A549 (cell line): ENCODE measurements around the gene LRRC8C. TPM values are rescaled to one million over a fixed set of nuclear protein-coding genes. Genes with fewer than 3 reads are reported as not detected.

Experiments
- ATAC-seq, 2 experiments: fragments of 200-7000 bp in 1 of 2; fragments of >200 bp in 1 of 2; cut with Nextera tagmentation in 1 of 2; cut with Tn5 transposase in 1 of 2; 3 replicates each; pipeline versions ENCODE4 v1.8.0 to v1.9.1; 2018 to 2020; ENCODE audit warnings: mild to moderate bottlenecking in 1 of 2, moderate library complexity in 1 of 2
- CTCF ChIA-PET: fragments of 300-600 bp; sonication (Branson Sonifier 250); formaldehyde crosslinking; extraction: SDS; loops from one replicate; lab custom pipeline; 2021; ENCODE audit warnings: antibody characterized with exemption, inconsistent platforms; lab: Yijun Ruan, JAX
- POLR2A ChIA-PET: fragments of 350-600 bp; formaldehyde crosslinking; extraction: SDS; loops from one replicate; lab custom pipeline; 2021; ENCODE audit warnings: antibody characterized with exemption, inconsistent platforms; lab: Yijun Ruan, JAX
- DNase-seq, 2 experiments: peaks; one replicate each; pipeline versions ENCODE4 v3.0.0 to v3.0.0-alpha.2; 2011 to 2016; ENCODE audit warnings: low read depth in 1 of 2, low spot score in 1 of 2
- FAIRE-seq: peaks from 2 replicates; lab custom pipeline; 2011; peaks lifted over from hg19 to GRCh38; lab: Jason Lieb, UNC
- H3K27ac ChIP-seq, 2 experiments: fragments of >200 bp; sonication (Bioruptor Twin); formaldehyde crosslinking; 3 replicates each; pipeline ENCODE4 v1.5.1; 2016 to 2017
- H3K4me1 ChIP-seq: fragments of >200 bp; sonication (Bioruptor Twin); formaldehyde crosslinking; 3 replicates; pipeline ENCODE4 v1.6.1; 2016
- H3K4me2 ChIP-seq: fragments of >200 bp; sonication (Bioruptor Twin); formaldehyde crosslinking; 3 replicates; pipeline ENCODE4 v1.6.1; 2016
- H3K4me3 ChIP-seq: fragments of >200 bp; sonication (Bioruptor Twin); formaldehyde crosslinking; 3 replicates; pipeline ENCODE4 v1.5.1; 2016
- H3K9me3 ChIP-seq: fragments of >200 bp; sonication (Bioruptor Twin); formaldehyde crosslinking; 3 replicates; pipeline ENCODE4 v1.6.1; 2016
- BHLHE40 ChIP-seq: IDR thresholded peaks from 2 replicates; pipeline ENCODE4 v1.6.1; 2012; ENCODE audit warnings: low read depth, low read length, inconsistent platforms
- CBX8 ChIP-seq: fragments of 200-600 bp; sonication (generic); IDR thresholded peaks from 2 replicates; pipeline ENCODE4 v1.6.1; 2016
- CHD2 ChIP-seq: fragments of 150-350 bp; IDR thresholded peaks from 2 replicates; pipeline ENCODE4 v1.6.1; 2014; ENCODE audit warnings: low read length; ENCODE audit not compliant: partially characterized antibody
- CHD4 ChIP-seq: fragments of 200-600 bp; sonication (generic); IDR thresholded peaks from 2 replicates; pipeline ENCODE4 v1.6.1; 2016; ENCODE audit warnings: antibody characterized with exemption, mild to moderate bottlenecking, borderline replicate concordance
- EHMT2 ChIP-seq: fragments of 200-600 bp; sonication (generic); IDR thresholded peaks from 2 replicates; pipeline ENCODE4 v1.6.1; 2016; ENCODE audit warnings: antibody characterized with exemption, low read depth, mild to moderate bottlenecking, moderate library complexity
- GATA3 ChIP-seq: IDR thresholded peaks from 2 replicates; pipeline ENCODE4 v1.6.1; 2012; ENCODE audit warnings: borderline replicate concordance
- HOXB13 ChIP-seq: fragments of 250-450 bp; sonication (Bioruptor Pico); IDR thresholded peaks from 2 replicates; pipeline ENCODE4 v1.5.0; 2020; ENCODE audit warnings: low read depth, mild to moderate bottlenecking, moderate library complexity
- JUN ChIP-seq, 2 experiments: fragments of >200 bp; sonication (Bioruptor Twin); formaldehyde crosslinking; IDR thresholded peaks; 2 replicates in 1 of 2; 3 replicates in 1 of 2; pipeline ENCODE4 v1.6.1; 2016 to 2017
- POLR2A ChIP-seq: IDR thresholded peaks from 2 replicates; pipeline ENCODE4 v1.6.1; 2012; ENCODE audit warnings: mild to moderate bottlenecking, low read length
- RAD21 ChIP-seq, 2 experiments: fragments of >200 bp in 1 of 2; sonication (Bioruptor Twin) in 1 of 2; formaldehyde crosslinking in 1 of 2; IDR thresholded peaks in 1 of 2; conservative IDR thresholded peaks in 1 of 2; 2 replicates in 1 of 2; 3 replicates in 1 of 2; pipeline ENCODE4 v1.6.1; 2012 to 2018; ENCODE audit warnings: inconsistent platforms in 1 of 2
- RNF2 ChIP-seq: fragments of 200-600 bp; sonication (generic); IDR thresholded peaks from 2 replicates; pipeline ENCODE4 v1.6.1; 2016; ENCODE audit warnings: low read depth, mild to moderate bottlenecking, antibody characterized with exemption, moderate library complexity, borderline replicate concordance
- SREBF2 ChIP-seq: fragments of 450-650 bp; IDR thresholded peaks from 2 replicates; pipeline ENCODE4 v1.6.1; 2014; ENCODE audit warnings: mild to moderate bottlenecking, moderate library complexity
- WGBS: methylation state at CpG from one replicate; pipeline ENCODE4 v1.1.6; 2017; ENCODE audit errors: missing lambda C conversion rate; 5-methylcytosine and 5-hydroxymethylcytosine counted together
- polyA plus RNA-seq, 4 experiments: library from polyadenylated mRNA; depleted of rRNA in 3 of 4; stranded (reverse); fragments of >200 nt; fragmentation: RNase III in 1 of 4; extraction: RNeasy Plus Mini Kit Qiagen cat#74134 plus additional on column Dnase treatment in 1 of 4; gene quantifications; 2 replicates in 3 of 4; 3 replicates in 1 of 4; pipeline ENCODE4 v1.2.3, GENCODE V29; 2011 to 2017
- TF ChIP-seq, protein P1 (sequence below): IDR thresholded peaks from 2 replicates; pipeline ENCODE4 v1.6.1; 2012; ENCODE audit warnings: low read depth, borderline replicate concordance
- TF ChIP-seq, protein P2 (sequence below): fragments of >200 bp; sonication (Bioruptor Twin); formaldehyde crosslinking; IDR thresholded peaks from 3 replicates; pipeline ENCODE4 v1.5.1; 2016
- TF ChIP-seq, protein P3 (sequence below): fragments of 200-600 bp; sonication (generic); IDR thresholded peaks from 2 replicates; pipeline ENCODE4 v1.6.1; 2016; ENCODE audit warnings: antibody characterized with exemption, mild to moderate bottlenecking, moderate library complexity
- TF ChIP-seq, protein P4 (sequence below): fragments of >200 bp; sonication (Bioruptor Twin); formaldehyde crosslinking; IDR thresholded peaks from 3 replicates; pipeline ENCODE4 v1.6.1; 2016
- TF ChIP-seq, protein P5 (sequence below): IDR thresholded peaks from 2 replicates; pipeline ENCODE4 v1.6.1; 2012
- TF ChIP-seq, protein P6 (sequence below): fragments of >200 bp; sonication (Bioruptor Twin); formaldehyde crosslinking; IDR thresholded peaks from 2 replicates; pipeline ENCODE4 v1.6.1; 2016

The LRRC8C gene
- polyA plus RNA-seq, 2 of the 4 experiments (the other 2 are of a cell fraction): 6.3 to 15.9 TPM

DNA sequence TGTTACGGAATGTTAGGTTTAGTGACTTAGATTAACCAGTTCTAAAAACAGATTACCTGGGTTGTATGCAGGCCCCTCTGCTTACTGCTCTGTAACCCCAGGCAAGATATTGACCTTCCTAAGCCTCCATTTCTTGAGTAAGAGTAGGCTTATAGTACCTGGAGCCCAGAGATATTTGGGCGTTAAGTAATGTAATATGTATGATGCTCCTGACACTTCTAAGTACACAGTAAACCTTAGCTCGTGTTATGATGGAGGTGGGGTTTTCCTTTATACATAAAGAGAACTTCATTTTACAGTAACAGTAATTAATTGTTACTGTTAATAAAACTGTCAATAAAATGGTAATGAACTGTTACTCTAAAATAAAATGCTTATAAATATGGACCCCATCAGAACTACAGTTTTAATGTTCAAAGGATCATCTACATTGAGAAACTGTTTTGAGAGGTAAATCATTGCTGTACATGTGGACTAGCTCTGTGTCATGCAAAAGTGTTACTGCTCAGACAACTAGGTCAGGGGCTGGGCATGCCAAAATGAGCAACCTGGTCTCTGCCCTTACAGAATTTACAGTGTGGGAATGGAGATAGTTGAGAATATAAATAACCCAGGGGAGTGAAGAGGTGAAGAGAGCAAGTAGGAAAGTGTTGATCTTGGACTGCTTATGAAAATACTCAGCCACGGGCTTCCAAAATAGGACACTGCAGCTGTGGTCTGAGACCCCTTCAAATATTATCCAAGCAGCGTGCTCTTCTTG lies 26.6 kb downstream of the LRRC8C start:
- POLR2A ChIA-PET: no interaction called here
- H3K4me2 ChIP-seq: no peak overlapping the region

DNA sequence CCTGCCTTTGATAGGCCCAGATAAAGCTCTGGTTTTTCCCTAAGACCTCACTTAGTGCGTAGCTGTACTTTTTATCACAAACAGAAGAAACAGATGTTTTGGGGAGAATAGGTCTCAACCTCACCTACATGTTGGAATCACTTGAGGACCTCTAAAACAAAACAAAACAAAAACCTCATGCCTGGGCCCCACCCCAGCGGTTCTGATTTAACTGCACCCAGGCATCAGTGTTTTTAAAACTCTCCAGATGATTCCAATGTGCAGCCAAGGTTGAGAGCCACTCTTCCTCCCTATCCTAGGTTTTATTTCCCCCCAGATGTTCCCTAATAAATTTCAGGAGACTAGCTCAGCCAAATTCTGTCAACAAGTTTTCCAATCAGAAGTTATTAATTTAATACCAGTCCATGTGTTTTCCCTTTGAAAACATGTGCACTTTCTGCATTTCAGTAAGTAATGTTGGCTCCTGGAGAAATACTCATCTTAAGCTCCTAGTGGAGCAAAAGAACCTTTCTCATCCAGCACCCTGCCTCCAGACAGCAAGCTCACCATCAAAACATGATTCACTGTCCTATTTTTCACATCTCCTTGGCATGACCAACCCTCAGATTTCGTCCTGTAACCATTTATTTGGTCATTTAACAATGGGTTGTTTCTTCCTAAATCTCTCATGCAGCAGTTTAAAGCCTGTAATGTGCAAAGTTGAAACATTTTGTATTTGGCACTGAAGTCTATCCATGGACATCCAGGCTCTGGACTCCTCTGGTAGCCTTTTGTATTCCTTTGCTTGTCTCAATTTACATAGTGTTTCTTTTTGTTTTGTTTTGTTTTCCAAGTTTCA lies 27.5 kb downstream of the LRRC8C start:
- Histone ChIP-seq H3K4me2 (no peak overlapping the region), H3K4me3 (no peak overlapping the region)
- DNase-seq: no peak
- POLR2A ChIA-PET: no interaction called here
- TF ChIP-seq GATA3 (no peak), RAD21 (conservative IDR thresholded peaks at IDR 0.05 in 1 of 2, IDR thresholded peaks at IDR 0.05 in 1 of 2) (no peak), EHMT2 (no peak), JUN (IDR thresholded peaks at IDR 0.05) (no peak), CHD2 (no peak)
- TF ChIP-seq, protein P1, sequence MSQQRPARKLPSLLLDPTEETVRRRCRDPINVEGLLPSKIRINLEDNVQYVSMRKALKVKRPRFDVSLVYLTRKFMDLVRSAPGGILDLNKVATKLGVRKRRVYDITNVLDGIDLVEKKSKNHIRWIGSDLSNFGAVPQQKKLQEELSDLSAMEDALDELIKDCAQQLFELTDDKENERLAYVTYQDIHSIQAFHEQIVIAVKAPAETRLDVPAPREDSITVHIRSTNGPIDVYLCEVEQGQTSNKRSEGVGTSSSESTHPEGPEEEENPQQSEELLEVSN: no peak
- TF ChIP-seq, protein P2, sequence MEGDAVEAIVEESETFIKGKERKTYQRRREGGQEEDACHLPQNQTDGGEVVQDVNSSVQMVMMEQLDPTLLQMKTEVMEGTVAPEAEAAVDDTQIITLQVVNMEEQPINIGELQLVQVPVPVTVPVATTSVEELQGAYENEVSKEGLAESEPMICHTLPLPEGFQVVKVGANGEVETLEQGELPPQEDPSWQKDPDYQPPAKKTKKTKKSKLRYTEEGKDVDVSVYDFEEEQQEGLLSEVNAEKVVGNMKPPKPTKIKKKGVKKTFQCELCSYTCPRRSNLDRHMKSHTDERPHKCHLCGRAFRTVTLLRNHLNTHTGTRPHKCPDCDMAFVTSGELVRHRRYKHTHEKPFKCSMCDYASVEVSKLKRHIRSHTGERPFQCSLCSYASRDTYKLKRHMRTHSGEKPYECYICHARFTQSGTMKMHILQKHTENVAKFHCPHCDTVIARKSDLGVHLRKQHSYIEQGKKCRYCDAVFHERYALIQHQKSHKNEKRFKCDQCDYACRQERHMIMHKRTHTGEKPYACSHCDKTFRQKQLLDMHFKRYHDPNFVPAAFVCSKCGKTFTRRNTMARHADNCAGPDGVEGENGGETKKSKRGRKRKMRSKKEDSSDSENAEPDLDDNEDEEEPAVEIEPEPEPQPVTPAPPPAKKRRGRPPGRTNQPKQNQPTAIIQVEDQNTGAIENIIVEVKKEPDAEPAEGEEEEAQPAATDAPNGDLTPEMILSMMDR: no peak
- TF ChIP-seq, protein P3, sequence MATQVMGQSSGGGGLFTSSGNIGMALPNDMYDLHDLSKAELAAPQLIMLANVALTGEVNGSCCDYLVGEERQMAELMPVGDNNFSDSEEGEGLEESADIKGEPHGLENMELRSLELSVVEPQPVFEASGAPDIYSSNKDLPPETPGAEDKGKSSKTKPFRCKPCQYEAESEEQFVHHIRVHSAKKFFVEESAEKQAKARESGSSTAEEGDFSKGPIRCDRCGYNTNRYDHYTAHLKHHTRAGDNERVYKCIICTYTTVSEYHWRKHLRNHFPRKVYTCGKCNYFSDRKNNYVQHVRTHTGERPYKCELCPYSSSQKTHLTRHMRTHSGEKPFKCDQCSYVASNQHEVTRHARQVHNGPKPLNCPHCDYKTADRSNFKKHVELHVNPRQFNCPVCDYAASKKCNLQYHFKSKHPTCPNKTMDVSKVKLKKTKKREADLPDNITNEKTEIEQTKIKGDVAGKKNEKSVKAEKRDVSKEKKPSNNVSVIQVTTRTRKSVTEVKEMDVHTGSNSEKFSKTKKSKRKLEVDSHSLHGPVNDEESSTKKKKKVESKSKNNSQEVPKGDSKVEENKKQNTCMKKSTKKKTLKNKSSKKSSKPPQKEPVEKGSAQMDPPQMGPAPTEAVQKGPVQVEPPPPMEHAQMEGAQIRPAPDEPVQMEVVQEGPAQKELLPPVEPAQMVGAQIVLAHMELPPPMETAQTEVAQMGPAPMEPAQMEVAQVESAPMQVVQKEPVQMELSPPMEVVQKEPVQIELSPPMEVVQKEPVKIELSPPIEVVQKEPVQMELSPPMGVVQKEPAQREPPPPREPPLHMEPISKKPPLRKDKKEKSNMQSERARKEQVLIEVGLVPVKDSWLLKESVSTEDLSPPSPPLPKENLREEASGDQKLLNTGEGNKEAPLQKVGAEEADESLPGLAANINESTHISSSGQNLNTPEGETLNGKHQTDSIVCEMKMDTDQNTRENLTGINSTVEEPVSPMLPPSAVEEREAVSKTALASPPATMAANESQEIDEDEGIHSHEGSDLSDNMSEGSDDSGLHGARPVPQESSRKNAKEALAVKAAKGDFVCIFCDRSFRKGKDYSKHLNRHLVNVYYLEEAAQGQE: no peak
- TF ChIP-seq, all 56 proteins: peak for 0
- H3K4me1 ChIP-seq: peaks cover 13% of the 10 kb centered on the region; the same call in 2 of the 3 replicates
- no peak overlapping the region for H3K27ac ChIP-seq
- CTCF ChIA-PET: interaction anchor here (1.3 to 1.6 kb wide), 3 partner anchors 9 to 103 kb away, joined by 3 to 5 read pairs (median 4); no protein-coding TSS in a partner anchor
- WGBS: 83% methylated on average over 3 of the region's 3 CpGs
- ATAC-seq (peak in 1 of 2 experiments; percentile 31; a peak in 1 of 6 replicates), FAIRE-seq (no peak)
- peaks cover 2% of the 10 kb centered on the region; the same call in 1 of the 3 replicates for H3K9me3 ChIP-seq

More for the DNA sequence above, 26.6 kb downstream of the LRRC8C start:
- peak in 1 of 2 experiments; percentile 35; a peak in 2 of 6 replicates for ATAC-seq
- no peak for DNase-seq
- WGBS: 65% methylated on average over 5 of the region's 5 CpGs
- peaks cover 13% of the 10 kb centered on the region; the same call in 2 of the 3 replicates for H3K4me1 ChIP-seq
- H3K27ac ChIP-seq: no peak overlapping the region
- peaks cover 2% of the 10 kb centered on the region; the same call in 1 of the 3 replicates for H3K9me3 ChIP-seq
- TF ChIP-seq, protein P4, sequence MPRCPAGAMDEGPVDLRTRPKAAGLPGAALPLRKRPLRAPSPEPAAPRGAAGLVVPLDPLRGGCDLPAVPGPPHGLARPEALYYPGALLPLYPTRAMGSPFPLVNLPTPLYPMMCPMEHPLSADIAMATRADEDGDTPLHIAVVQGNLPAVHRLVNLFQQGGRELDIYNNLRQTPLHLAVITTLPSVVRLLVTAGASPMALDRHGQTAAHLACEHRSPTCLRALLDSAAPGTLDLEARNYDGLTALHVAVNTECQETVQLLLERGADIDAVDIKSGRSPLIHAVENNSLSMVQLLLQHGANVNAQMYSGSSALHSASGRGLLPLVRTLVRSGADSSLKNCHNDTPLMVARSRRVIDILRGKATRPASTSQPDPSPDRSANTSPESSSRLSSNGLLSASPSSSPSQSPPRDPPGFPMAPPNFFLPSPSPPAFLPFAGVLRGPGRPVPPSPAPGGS: no peak
- TF ChIP-seq BHLHE40: no peak
- TF ChIP-seq, protein P5, sequence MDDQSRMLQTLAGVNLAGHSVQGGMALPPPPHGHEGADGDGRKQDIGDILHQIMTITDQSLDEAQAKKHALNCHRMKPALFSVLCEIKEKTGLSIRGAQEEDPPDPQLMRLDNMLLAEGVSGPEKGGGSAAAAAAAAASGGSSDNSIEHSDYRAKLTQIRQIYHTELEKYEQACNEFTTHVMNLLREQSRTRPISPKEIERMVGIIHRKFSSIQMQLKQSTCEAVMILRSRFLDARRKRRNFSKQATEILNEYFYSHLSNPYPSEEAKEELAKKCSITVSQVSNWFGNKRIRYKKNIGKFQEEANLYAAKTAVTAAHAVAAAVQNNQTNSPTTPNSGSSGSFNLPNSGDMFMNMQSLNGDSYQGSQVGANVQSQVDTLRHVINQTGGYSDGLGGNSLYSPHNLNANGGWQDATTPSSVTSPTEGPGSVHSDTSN: no peak
- TF ChIP-seq SREBF2: no peak
- TF ChIP-seq GATA3: no peak
- TF ChIP-seq, protein P6, sequence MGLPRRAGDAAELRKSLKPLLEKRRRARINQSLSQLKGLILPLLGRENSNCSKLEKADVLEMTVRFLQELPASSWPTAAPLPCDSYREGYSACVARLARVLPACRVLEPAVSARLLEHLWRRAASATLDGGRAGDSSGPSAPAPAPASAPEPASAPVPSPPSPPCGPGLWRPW: no peak
- TF ChIP-seq HOXB13 (CRISPR knock-in tag): no peak
- TF ChIP-seq, protein P1: no peak
- no peak for TF ChIP-seq EHMT2
- no peak for TF ChIP-seq POLR2A
- no peak for TF ChIP-seq CBX8
- TF ChIP-seq RNF2: no peak
- TF ChIP-seq CHD4: no peak
- TF ChIP-seq, all 56 proteins: peak for 0
- CTCF ChIA-PET: interaction anchor here (1.3 kb wide), 1 partner anchor 16 kb away, joined by 3 read pairs; no protein-coding TSS in a partner anchor
- no peak overlapping the region for H3K4me3 ChIP-seq
- FAIRE-seq: no peak
